ENCODE data around the gene NTN5. TPM values are rescaled to one million over a fixed set of nuclear protein-coding genes. Genes with fewer than 3 reads are reported as not detected.
A peak's percentile ranks its signal among the peaks of the same experiment; 100 is the strongest.

NTN5 gene
- total RNA-seq, 1 donor from 2014 or later = 1.4 TPM

- DNase-seq (ENCODE audit: extremely low read depth, low read depth, low spot score) = no peak
Measured at GRCh38 chr19:48631225-48631624, 41.6 kb downstream of the NTN5 start.

GRCh38 chr19:48630296-48631063, 42.3 kb downstream of the NTN5 start:
- no peak for DNase-seq (ENCODE audit: extremely low read depth, low read depth, low spot score)

GRCh38 chr19:48629599-48630295, 43.1 kb downstream of the NTN5 start:
- DNase-seq (ENCODE audit: extremely low read depth, low read depth, low spot score) = no peak

GRCh38 chr19:48629297-48629598, 43.6 kb downstream of the NTN5 start:
- DNase-seq (ENCODE audit: extremely low read depth, low read depth, low spot score) = no peak

GRCh38 chr19:48628486-48629296, 44.1 kb downstream of the NTN5 start:
- DNase-seq (ENCODE audit: extremely low read depth, low read depth, low spot score) = no peak

GRCh38 chr19:48627865-48628314, 44.9 kb downstream of the NTN5 start:
- no peak for DNase-seq (ENCODE audit: extremely low read depth, low read depth, low spot score)

- no peak for DNase-seq (ENCODE audit: extremely low read depth, low read depth, low spot score)
Measured at GRCh38 chr19:48627201-48627864, 45.5 kb downstream of the NTN5 start.

- DNase-seq (ENCODE audit: extremely low read depth, low read depth, low spot score) = no peak
Measured at GRCh38 chr19:48625891-48626327, 46.9 kb downstream of the NTN5 start.

- DNase-seq (ENCODE audit: extremely low read depth, low read depth, low spot score) = no peak
Measured at GRCh38 chr19:48624791-48625723, 47.8 kb downstream of the NTN5 start.

- DNase-seq (ENCODE audit: extremely low read depth, low read depth, low spot score) = no peak
Measured at GRCh38 chr19:48624067-48624594, 48.7 kb downstream of the NTN5 start.

- no peak for DNase-seq (ENCODE audit: extremely low read depth, low read depth, low spot score)
Measured at GRCh38 chr19:48623556-48624066, 49.2 kb downstream of the NTN5 start.

GRCh38 chr19:48619692-48620585, 52.9 kb downstream of the NTN5 start:
- DNase-seq (ENCODE audit: extremely low read depth, low read depth, low spot score) = no peak

GRCh38 chr19:48618916-48619691, 53.7 kb downstream of the NTN5 start, which contains the start of the genes RPL18 and SPHK2:
Gene RPL18 (minus strand): TSS chr19:48619178. CDS start chr19:48619143, 35 bp downstream.
Gene SPHK2 (plus strand): TSS chr19:48619506. CDS start chr19:48620515, 1,009 bp downstream.
- DNase-seq (ENCODE audit: extremely low read depth, low read depth, low spot score) = peak; percentile 96

- DNase-seq (ENCODE audit: extremely low read depth, low read depth, low spot score) = no peak
Measured at GRCh38 chr19:48618278-48618915, 54.4 kb downstream of the NTN5 start.

GRCh38 chr19:48617146-48617937, 55.5 kb downstream of the NTN5 start:
- DNase-seq (ENCODE audit: extremely low read depth, low read depth, low spot score) = no peak

- no peak for DNase-seq (ENCODE audit: extremely low read depth, low read depth, low spot score)
Measured at GRCh38 chr19:48616491-48617056, 56.2 kb downstream of the NTN5 start.
